ENCODE measurements around the gene DNAJB14.
"Not testable (repeated sequence)": the region's sequence is repeated elsewhere in the genome, so short reads cannot be mapped to it uniquely, and the experiment has no call there.

Gene DNAJB14

DNA sequence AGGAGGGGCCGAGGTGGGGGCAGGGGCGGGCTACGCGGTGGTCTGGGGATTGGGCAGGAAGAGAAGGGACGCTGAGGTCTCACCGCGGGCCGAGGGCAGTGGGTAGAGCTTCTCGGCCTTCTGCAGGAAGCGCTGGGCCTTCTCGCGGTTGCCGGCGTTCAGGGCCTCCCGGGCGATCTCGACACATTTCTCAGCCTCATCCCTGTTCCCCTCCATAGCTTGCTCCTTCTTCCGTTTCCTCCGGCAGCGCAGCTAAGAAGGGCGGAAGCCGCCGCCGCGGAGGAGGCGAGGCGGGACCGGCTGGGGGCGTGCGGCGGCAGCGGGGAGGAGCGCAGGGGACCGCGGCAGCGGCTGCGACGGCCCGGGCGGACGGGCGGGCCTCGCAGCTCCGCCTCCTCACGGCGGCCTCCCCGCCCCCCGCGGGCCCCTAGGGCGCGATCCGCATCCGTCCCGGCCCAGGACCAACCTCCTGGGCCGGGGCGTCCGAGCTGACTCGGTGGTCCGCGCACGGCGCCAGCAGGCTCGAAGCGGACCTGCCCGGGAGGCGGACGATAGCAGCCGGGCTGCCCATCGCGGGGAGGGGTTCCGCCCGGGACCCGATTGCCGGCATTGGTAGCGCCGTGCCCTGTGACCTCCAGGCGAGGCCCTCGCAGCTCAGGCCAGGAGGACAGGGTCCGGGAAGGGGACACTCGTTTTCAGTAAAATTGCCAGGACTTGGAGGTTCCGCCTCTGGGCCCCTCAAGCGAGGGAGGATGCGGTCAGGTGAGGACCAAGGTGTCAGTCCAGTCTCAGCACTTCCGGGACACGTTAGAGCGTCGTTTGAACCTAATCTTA, at the start of gene DNAJB14:
Gene DNAJB14 (minus strand): TSS at position 263 of the 834 bp plus-strand sequence. CDS start 47 bp downstream, at position 216.
- H3K27ac Mint-ChIP-seq = peak within 1 kb of the TSS; percentile 97

DNA sequence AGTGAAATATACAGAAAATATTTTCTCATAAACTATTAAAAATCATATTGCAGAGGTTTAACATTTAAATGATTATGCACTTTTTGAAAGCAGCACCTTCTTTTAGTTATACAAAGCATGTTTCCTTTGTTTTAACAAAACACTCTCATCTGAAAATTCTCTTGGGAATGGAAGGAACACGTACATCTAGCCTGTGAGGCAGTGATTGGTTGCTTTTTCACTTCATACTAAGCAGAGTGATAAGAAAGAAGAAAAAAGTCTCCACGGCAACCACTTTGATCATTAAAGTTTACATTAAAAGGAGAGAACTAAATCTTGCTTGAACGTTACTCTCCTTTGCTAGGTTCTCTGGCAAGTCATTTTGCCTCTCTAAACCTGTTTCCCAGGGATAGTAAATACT, 45.3 kb upstream of the DNAJB14 start:
- H3K9me3 Mint-ChIP-seq = no peaks in the 10 kb centered on the region
- DNase-seq (ENCODE audit: low spot score in 2 of 2) = no peak
- ATAC-seq (ENCODE audit: low read depth) = no peak
- peaks cover 2% of the 10 kb centered on the region for H3K4me1 Mint-ChIP-seq
- no peak overlapping the region for H3K27ac Mint-ChIP-seq
- peaks cover 5% of the 10 kb centered on the region for H3K27me3 Mint-ChIP-seq
- H3K4me3 Mint-ChIP-seq = no peak overlapping the region
- H3K36me3 Mint-ChIP-seq = no peaks in the 10 kb centered on the region

More for the DNA sequence above, at the start of gene DNAJB14:
- DNase-seq (ENCODE audit: low spot score in 2 of 2) (peak; percentile 69 to 73), ATAC-seq (ENCODE audit: low read depth) (peak; percentile 57)
- Mint-ChIP-seq H3K9me3 (no peaks in the 10 kb centered on the region), H3K4me1 (peaks cover 32% of the 10 kb centered on the region), H3K4me3 (peak within 1 kb of the TSS; percentile 100), H3K27me3 (no peaks in the 10 kb centered on the region), H3K36me3 (peaks cover 7% of the 10 kb centered on the region)

DNA sequence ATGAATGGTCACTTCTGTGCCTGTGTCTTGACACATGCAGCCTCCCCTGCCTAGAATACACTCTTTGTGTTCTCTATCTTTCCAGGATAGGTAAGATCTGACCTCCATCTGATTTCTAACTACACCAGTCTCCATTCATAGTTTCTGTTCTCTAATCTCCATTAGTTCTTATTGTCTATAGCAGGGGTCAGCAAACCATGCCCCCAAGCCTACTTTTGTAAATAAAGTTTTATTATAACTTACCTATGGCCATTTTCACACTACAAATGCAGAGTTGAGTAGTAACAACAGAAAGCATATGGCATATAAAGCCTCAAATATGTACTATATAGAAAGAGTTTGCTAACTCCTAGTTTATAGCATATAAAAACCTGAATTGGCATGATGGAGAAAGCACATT, 41.3 kb upstream of the DNAJB14 start:
- Mint-ChIP-seq H3K27ac (no peak overlapping the region), H3K36me3 (no peaks in the 10 kb centered on the region), H3K9me3 (no peaks in the 10 kb centered on the region), H3K27me3 (peaks cover 14% of the 10 kb centered on the region), H3K4me3 (no peak overlapping the region), H3K4me1 (peaks cover 5% of the 10 kb centered on the region)
- no peak for ATAC-seq (ENCODE audit: low read depth)
- DNase-seq (ENCODE audit: low spot score in 2 of 2) = no peak

DNA sequence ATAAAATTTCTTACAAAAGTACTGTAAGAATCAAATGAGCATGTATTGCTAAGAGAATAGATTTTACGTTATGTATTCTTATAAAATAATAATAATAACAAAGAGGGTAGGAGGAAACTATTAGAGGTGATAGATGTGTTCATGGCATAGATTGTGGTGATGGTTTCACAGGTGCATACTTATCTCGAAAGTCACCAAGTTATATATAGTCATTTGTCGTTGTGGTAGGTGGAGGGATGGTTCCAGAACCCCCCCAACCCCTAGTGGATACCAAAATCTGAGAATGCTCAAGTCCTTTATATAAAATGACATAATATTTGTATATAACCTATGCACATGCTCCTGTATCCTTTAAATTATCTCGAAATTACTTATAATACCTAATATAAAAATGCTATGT, 40.4 kb upstream of the DNAJB14 start:
- H3K4me1 Mint-ChIP-seq = peaks cover 5% of the 10 kb centered on the region
- peaks cover 16% of the 10 kb centered on the region for H3K27me3 Mint-ChIP-seq
- H3K36me3 Mint-ChIP-seq = no peaks in the 10 kb centered on the region
- no peak overlapping the region for H3K4me3 Mint-ChIP-seq
- no peak for DNase-seq (ENCODE audit: low spot score in 2 of 2)
- no peak overlapping the region for H3K27ac Mint-ChIP-seq
- H3K9me3 Mint-ChIP-seq = no peaks in the 10 kb centered on the region
- ATAC-seq (ENCODE audit: low read depth) = no peak

DNA sequence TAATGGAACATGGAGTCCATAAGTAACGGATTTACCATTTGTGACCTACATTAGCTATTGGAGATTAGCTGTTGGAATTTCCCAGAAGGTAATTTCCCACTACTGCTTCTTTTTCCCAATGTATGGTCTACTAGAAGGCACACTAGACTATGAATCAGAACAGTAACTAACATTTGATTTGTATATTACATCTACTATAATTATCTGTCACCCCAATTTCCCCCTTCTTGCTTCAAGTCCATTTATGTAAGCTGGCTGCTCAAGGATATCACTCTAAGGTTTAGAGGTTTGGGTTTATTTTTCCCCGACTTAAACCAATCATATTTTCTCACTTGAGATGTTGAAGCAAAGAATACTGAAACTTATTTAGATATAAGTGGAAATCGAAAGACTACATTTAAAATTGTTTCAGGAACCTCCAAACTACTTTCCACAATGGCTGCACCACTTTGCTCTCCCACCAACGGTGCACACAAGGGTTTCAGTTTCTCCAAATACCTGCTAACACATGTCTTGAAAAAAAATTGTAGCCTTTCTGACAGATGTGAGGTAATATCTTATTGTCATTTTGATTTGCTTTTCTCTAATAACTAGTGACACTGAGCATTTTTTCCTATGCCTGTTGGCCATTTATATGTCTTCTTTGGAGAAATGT, 37.0 kb upstream of the DNAJB14 start:
- Mint-ChIP-seq H3K4me3 (no peak overlapping the region), H3K4me1 (peaks cover 5% of the 10 kb centered on the region), H3K27ac (no peak overlapping the region), H3K27me3 (peaks cover 15% of the 10 kb centered on the region), H3K9me3 (peaks cover 1% of the 10 kb centered on the region), H3K36me3 (no peaks in the 10 kb centered on the region)
- DNase-seq (ENCODE audit: low spot score in 2 of 2) (no peak), ATAC-seq (ENCODE audit: low read depth) (no peak)

DNA sequence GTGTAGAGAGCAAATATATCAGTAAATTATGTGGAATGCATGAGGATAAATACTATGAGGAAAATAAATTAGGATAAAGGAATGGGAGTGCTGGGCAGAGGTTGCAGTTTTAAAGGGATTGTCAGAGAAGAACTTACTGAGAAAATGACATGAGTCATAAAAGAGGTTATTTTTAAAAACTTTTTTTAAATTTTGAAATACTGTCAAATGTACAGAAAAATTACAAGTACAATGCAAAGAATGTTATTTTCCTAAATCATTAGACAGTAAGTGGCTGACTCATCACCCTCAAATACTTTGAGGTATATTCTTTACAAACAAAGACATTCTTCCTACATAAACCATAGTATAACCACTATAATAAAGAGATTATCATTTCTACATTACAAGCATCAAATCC, 33.5 kb upstream of the DNAJB14 start:
- H3K27me3 Mint-ChIP-seq = peaks cover 7% of the 10 kb centered on the region
- H3K9me3 Mint-ChIP-seq = peaks cover 3% of the 10 kb centered on the region
- ATAC-seq (ENCODE audit: low read depth) = no peak
- H3K36me3 Mint-ChIP-seq = no peaks in the 10 kb centered on the region
- no peak overlapping the region for H3K4me3 Mint-ChIP-seq
- H3K27ac Mint-ChIP-seq = no peak overlapping the region
- H3K4me1 Mint-ChIP-seq = peaks cover 2% of the 10 kb centered on the region
- DNase-seq (ENCODE audit: low spot score in 2 of 2) = no peak

DNA sequence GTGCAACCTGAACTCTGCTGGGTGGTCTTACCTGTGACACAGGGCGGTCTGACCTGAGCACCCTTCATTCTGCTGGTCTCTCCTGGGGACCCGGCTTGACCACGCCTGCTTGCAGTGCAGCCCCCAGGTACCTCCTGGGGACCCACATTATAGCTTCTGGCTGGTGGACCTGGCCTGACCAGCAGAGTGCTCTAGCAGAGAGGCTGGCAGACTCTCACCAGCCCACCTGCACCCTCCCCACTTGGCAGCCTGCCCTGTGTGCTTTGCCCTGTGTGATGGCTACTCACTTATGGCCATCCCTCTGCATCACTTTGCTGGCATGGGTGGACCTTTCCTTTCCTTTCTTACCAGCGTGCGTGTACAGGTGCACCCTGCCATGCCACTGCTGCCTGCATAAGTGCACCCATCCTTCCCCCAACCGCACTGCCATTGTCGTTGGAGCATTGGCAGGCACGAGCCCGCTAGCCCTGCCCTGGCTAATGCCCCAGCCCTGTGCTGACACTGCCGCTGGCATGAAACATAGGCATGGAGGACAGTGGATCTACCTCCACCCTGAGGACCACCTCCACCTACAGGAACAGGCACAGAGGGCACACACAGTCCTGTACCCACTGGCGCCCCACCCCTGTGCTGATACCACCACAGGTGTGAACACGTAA, 25.2 kb upstream of the DNAJB14 start:
- no peak overlapping the region for H3K27ac Mint-ChIP-seq

DNA sequence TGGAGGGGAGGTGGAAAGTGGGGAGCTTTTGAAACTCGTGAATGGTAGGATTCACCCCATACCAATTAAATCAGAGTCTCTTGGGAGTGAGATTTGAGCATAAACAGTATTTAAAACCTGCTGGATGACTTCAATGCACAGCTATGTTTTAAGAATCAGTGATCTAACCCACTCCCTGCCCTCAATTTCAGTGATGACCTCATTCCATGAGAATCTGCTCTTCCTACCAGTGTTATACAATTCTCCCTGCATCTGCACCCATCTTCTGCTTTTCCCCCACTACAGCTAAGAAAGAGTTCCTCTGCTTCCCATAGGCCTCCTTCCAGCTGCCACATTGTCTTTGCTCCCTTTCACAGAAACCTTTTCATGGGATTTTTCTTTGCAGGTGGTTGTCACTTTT, 21.9 kb upstream of the DNAJB14 start:
- H3K27ac Mint-ChIP-seq = no peak overlapping the region

More for the DNA sequence above, 25.2 kb upstream of the DNAJB14 start:
- ATAC-seq (ENCODE audit: low read depth) (no peak), DNase-seq (ENCODE audit: low spot score in 2 of 2) (no peak)
- Mint-ChIP-seq H3K27me3 (peaks cover 7% of the 10 kb centered on the region), H3K9me3 (no peaks in the 10 kb centered on the region), H3K4me1 (no peaks in the 10 kb centered on the region), H3K36me3 (peaks cover 5% of the 10 kb centered on the region), H3K4me3 (no peak overlapping the region)

DNA sequence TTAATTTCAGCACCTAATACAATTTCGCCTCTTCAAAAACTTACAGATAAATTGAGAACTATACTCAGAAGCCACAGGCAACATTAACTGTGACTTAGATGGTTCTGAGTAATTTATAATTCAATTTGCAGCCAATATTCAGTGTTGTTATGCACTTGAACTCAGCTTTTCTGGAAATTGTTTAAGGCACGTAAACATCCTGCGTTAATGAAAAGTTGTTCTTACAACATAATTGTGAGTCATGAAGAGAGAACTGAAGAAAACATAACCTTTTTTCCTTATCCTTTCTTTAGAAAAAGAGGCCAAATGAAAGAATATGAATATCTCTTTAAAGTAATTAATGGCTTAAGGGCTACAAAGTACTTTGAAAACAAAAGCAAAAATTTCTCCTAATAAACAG, 20.3 kb upstream of the DNAJB14 start:
- Mint-ChIP-seq H3K4me3 (no peak overlapping the region), H3K27ac (no peak overlapping the region), H3K27me3 (peaks cover 6% of the 10 kb centered on the region), H3K36me3 (peaks cover 5% of the 10 kb centered on the region), H3K4me1 (no peaks in the 10 kb centered on the region), H3K9me3 (no peaks in the 10 kb centered on the region)
- no peak for ATAC-seq (ENCODE audit: low read depth)
- no peak for DNase-seq (ENCODE audit: low spot score in 2 of 2)

More for the DNA sequence above, 21.9 kb upstream of the DNAJB14 start:
- ATAC-seq (ENCODE audit: low read depth) = no peak
- H3K27me3 Mint-ChIP-seq = peaks cover 7% of the 10 kb centered on the region
- H3K4me1 Mint-ChIP-seq = no peaks in the 10 kb centered on the region
- H3K4me3 Mint-ChIP-seq = no peak overlapping the region
- no peaks in the 10 kb centered on the region for H3K9me3 Mint-ChIP-seq
- DNase-seq (ENCODE audit: low spot score in 2 of 2) = no peak
- peaks cover 5% of the 10 kb centered on the region for H3K36me3 Mint-ChIP-seq

DNA sequence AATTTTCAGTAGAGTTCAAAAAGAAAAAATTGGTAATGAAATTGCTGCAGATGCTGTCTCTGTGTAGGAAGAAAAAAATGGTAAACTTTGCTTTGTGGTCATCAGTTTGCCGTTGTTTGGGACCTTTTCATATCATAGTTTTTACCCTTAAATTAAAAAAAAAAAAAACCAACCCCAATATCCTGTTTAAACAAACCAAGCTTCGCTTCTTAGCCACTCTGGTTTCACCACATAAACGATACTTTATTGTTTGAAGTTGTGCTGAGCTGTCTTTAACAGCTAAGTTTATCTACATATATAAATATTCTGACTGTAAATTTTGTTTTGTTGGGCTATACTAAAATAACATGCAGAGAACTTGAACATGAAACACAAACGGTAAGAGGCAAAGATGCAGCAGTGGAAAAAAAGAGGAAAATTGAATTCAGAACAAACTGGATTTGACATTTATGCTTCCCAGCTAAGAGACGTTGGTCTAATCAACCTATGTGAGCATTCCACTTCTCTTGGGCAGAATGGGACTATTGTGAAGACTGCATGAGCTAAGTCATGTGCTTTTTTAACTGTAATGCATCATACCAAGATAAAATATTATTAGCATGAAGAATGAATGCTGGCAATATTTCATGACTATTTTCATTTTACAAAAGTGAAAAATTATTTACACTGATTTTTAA, 19.4 kb upstream of the DNAJB14 start:
- H3K36me3 Mint-ChIP-seq = peaks cover 5% of the 10 kb centered on the region
- ATAC-seq (ENCODE audit: low read depth) (no peak), DNase-seq (ENCODE audit: low spot score in 2 of 2) (no peak)
- no peaks in the 10 kb centered on the region for H3K4me1 Mint-ChIP-seq
- H3K27ac Mint-ChIP-seq = no peak overlapping the region
- no peaks in the 10 kb centered on the region for H3K9me3 Mint-ChIP-seq
- no peak overlapping the region for H3K4me3 Mint-ChIP-seq
- peaks cover 4% of the 10 kb centered on the region for H3K27me3 Mint-ChIP-seq

DNA sequence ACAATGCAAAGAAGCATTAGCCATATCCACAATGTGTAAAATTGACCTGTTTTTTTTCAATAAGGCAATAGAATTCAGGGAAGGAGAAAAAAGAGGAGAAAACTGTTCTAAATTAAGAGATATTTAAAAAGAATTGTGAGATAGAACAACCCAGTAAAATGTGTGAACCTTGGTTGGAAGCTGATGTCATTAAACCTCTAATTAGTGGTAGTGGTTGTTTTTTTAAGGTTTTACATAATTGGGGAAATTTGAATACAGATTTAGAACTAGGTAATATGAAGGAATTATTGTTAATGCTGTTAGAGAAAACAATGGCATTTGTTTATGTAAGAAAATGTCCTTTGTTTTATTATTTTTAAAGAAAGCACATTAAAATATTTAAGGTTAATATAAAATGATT, 18.8 kb upstream of the DNAJB14 start:
- Mint-ChIP-seq H3K4me1 (no peaks in the 10 kb centered on the region), H3K4me3 (no peak overlapping the region)

DNA sequence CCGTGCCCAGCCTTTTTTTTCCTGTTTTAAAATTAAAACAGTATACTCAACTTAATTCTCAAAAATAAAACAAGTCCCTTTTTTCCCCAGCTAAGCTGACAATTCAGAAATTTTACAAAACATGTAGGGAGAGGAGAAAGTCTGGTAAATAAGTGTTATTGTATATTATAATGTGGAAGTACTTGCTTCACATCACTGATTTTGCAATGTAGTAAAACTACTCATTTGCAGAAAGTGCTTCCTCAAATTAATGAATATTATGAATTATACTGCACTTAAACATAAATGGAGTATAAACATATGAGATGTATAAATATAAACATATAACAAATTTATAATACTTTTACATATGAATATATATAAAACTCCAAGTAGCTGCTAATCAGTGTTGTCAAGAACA, 15.3 kb upstream of the DNAJB14 start:
- Mint-ChIP-seq H3K4me1 (no peaks in the 10 kb centered on the region), H3K36me3 (peaks cover 4% of the 10 kb centered on the region), H3K27me3 (no peaks in the 10 kb centered on the region), H3K9me3 (peaks cover 3% of the 10 kb centered on the region), H3K27ac (no peak overlapping the region), H3K4me3 (no peak overlapping the region)
- DNase-seq (ENCODE audit: low spot score in 2 of 2) (no peak), ATAC-seq (ENCODE audit: low read depth) (no peak)

More for the DNA sequence above, 18.8 kb upstream of the DNAJB14 start:
- no peaks in the 10 kb centered on the region for H3K9me3 Mint-ChIP-seq
- no peak overlapping the region for H3K27ac Mint-ChIP-seq
- H3K36me3 Mint-ChIP-seq = peaks cover 5% of the 10 kb centered on the region
- no peak for DNase-seq (ENCODE audit: low spot score in 2 of 2)
- ATAC-seq (ENCODE audit: low read depth) = no peak
- H3K27me3 Mint-ChIP-seq = peaks cover 4% of the 10 kb centered on the region

DNA sequence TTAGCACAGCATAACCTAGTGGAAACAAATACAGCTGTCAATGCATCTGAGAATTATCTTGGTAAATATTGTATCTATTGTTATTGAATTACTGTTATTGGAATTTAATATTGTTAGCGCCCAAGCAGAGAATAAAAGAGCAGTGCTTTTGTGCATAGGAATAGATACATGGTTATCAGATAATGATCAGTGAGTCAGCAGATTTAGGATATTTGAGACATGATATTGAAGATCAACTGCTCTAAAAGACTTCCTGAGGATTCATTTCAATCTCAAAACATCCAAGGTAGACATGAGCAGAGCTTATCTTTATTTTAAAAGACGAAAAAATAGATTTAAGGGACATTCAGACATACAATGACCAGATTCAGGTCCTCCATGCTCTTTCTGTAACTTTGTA, 14.2 kb upstream of the DNAJB14 start:
- peaks cover 4% of the 10 kb centered on the region for H3K9me3 Mint-ChIP-seq

DNA sequence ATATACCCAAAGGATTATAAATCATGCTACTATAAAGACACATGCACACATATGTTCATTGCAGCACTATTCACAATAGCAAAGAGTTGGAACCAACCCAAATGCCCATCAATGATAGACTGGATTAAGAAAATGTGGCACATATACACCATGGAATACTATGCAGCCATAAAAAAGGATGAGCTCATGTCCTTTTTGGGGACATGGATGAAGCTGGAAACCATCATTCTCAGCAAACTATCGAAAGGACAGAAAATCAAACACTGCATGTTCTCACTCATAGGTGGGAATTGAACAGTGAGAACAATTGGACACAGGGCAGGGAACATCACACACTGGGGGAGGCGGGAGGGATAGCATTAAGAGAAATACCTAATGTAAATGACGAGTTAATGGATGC, 11.8 kb upstream of the DNAJB14 start:
- H3K27ac Mint-ChIP-seq; ATAC-seq (ENCODE audit: low read depth); DNase-seq (ENCODE audit: low spot score in 2 of 2): not testable (repeated sequence)

More for the DNA sequence above, 14.2 kb upstream of the DNAJB14 start:
- H3K4me3 Mint-ChIP-seq = no peak overlapping the region
- H3K36me3 Mint-ChIP-seq = peaks cover 7% of the 10 kb centered on the region
- ATAC-seq (ENCODE audit: low read depth) = no peak
- DNase-seq (ENCODE audit: low spot score in 2 of 2) = no peak
- H3K27me3 Mint-ChIP-seq = no peaks in the 10 kb centered on the region
- H3K27ac Mint-ChIP-seq = no peak overlapping the region
- no peaks in the 10 kb centered on the region for H3K4me1 Mint-ChIP-seq

More for the DNA sequence above, 11.8 kb upstream of the DNAJB14 start:
- not testable (repeated sequence) for H3K36me3 Mint-ChIP-seq, H3K4me1 Mint-ChIP-seq, H3K27me3 Mint-ChIP-seq, H3K9me3 Mint-ChIP-seq, H3K4me3 Mint-ChIP-seq
